IPS-18a (cell line): ENCODE data around the gene PTGR1.

Experiments
- H3K27ac ChIP-seq: one replicate; pipeline ENCODE4 v1.5.1; 2013; ENCODE audit warnings: low read length
- H3K27me3 ChIP-seq: one replicate; pipeline ENCODE4 v1.6.1; 2013; ENCODE audit warnings: mild to moderate bottlenecking, low read length; ENCODE audit not compliant: control insufficient read depth, insufficient read depth
- H3K36me3 ChIP-seq: one replicate; pipeline ENCODE4 v1.6.1; 2013; ENCODE audit warnings: low read depth, low read length; ENCODE audit not compliant: control insufficient read depth
- H3K4me1 ChIP-seq: one replicate; pipeline ENCODE4 v1.6.1; 2013; ENCODE audit warnings: low read depth, low read length; ENCODE audit not compliant: control insufficient read depth
- H3K4me3 ChIP-seq: one replicate; pipeline ENCODE4 v1.5.1; 2013; ENCODE audit warnings: low read length
- H3K9ac ChIP-seq: one replicate; pipeline ENCODE4 v1.6.1; 2013; ENCODE audit warnings: mild to moderate bottlenecking, low read length, moderate library complexity
- H3K9me3 ChIP-seq: one replicate; pipeline ENCODE4 v1.6.1; 2013; ENCODE audit warnings: low read depth, low read length; ENCODE audit not compliant: control insufficient read depth

The PTGR1 gene

DNA sequence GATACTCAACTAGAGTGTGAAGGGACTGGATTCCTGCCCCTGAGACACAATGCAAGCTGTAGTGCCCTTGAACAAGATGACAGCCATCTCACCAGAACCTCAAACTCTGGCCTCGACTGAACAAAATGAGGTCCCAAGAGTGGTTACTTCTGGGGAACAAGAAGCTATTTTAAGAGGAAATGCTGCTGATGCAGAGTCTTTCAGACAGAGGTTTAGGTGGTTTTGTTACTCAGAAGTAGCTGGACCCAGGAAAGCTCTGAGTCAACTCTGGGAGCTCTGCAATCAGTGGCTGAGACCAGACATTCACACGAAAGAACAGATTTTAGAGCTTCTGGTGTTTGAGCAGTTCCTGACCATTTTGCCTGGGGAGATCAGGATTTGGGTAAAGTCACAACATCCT is 72.1 kb downstream of the PTGR1 start:
- Histone ChIP-seq H3K9me3 (no peaks in the 10 kb centered on the region), H3K27ac (peak overlapping the region; percentile 51), H3K9ac (no peak overlapping the region), H3K36me3 (peaks cover 20% of the 10 kb centered on the region), H3K27me3 (no peaks in the 10 kb centered on the region), H3K4me1 (peaks cover 46% of the 10 kb centered on the region), H3K4me3 (no peak overlapping the region)

DNA sequence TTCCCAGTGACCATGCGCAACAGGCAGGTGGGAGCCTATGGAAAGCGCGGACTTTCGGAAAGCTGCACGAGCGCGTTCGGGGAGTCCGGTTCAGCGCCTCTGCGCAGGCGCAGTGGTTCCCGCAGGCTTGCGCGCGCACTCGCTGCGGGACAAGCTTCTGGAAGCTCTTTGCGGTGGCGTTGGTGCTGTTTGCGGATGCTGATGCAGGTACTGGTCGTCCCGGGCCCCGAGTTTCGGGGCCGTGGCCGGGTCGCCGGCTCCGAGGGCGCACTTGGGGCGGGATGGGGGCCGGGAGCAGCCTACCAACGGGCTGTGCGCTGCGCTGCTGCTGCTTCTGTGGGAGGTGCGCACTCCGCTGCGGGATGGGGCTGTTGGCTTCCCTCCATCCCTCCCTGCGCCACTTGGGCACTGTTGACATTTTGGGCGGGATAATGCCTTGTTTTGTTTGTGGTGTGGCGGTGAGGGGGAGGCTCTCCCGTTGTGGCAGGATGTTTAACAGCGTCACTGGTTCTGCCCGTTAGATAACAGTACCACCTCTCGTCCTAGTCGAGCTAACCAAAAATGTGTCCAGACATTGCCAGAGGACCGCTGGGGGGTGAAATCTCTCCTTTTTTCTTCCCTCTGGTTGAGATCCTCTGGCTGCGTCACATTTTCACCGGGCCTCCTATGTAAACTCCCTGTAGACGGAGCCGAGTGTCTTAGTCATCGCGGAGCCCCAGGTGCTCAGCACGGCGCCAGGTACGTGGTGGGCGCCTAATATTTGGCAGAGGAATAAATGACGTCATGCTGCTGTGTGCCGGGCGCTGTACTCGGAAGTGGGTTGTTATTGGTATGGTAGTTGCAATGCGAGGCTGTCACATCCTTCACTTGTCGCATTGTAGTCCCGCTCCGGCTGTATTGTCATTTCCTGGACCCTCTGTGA is 74.1 kb downstream of the PTGR1 start, which contains the start of gene ZNF483:
Gene ZNF483 (plus strand): TSS at position 124 of the 922 bp plus-strand sequence. CDS start 2,217 bp downstream, outside the sequence.
- H3K27me3 ChIP-seq, result no peaks in the 10 kb centered on the region
- peak within 1 kb of the TSS; percentile 70 for H3K4me3 ChIP-seq
- H3K9me3 ChIP-seq, result no peaks in the 10 kb centered on the region
- H3K9ac ChIP-seq, result peak within 1 kb of the TSS; percentile 63
- no peak within 1 kb of the TSS for H3K27ac ChIP-seq
- H3K36me3 ChIP-seq, result peaks cover 13% of the 10 kb centered on the region
- H3K4me1 ChIP-seq, result peaks cover 44% of the 10 kb centered on the region

DNA sequence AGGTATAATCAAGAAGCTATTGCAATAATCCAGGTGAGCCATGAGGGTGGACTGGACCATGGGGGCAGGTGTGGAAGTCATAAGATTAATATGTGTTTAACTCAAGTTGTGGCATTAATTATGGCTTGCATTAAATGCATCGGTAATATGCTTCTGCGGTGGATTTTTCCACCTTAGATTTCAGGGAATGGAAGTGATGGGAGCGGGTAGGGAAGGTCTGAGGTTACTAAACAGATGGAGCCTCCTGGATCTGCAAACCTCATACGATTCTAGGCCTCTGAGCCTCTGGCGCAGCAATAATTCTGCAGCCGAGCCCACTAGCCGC is 74.8 kb downstream of the PTGR1 start:
- peaks cover 38% of the 10 kb centered on the region for H3K4me1 ChIP-seq
- no peaks in the 10 kb centered on the region for H3K9me3 ChIP-seq
- H3K9ac ChIP-seq, result no peak overlapping the region
- peak overlapping the region; percentile 70 for H3K4me3 ChIP-seq
- H3K27me3 ChIP-seq, result no peaks in the 10 kb centered on the region
- no peak overlapping the region for H3K27ac ChIP-seq
- H3K36me3 ChIP-seq, result peaks cover 10% of the 10 kb centered on the region

DNA sequence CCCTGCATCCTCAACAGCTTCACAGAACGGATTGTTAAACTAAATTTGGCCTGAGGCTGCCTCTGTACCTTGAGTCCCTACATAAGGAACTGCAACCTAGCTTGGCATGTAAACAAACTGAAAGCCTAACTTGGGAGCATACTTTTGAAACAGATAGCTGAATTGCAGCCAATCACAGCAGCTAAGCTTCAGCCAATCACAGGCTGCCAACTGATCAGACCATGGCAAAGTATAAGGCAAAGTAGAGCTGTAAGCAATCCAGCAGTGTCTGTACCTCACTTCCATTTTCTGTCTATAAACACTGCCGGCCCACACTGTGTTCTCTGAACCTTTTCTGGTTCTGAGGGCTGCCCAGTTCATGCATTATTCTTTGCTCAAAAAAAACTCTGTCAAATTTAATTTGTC is 83.4 kb downstream of the PTGR1 start:
- Histone ChIP-seq H3K27ac (no peak overlapping the region), H3K4me3 (no peak overlapping the region), H3K4me1 (peaks cover 5% of the 10 kb centered on the region), H3K27me3 (no peaks in the 10 kb centered on the region), H3K9me3 (no peaks in the 10 kb centered on the region), H3K9ac (no peak overlapping the region), H3K36me3 (no peaks in the 10 kb centered on the region)

DNA sequence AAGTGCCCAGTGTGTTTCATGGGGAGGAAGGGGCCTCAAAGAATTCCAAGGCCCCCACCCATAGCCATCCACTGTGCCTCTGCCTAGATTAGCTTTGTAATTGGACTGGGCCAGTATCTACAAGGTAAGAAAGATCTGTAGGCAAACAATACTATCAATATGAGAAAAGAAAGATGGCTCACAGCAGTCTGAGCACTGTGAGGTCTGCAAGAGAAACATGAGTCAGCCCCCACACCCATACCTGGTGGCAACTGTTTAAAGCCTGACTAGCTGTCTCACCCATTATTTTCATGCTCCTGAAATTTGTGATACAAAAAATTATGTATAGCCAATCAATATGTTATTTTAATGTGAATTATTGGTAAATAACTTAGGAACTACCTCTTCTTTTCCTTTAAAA is 84.5 kb downstream of the PTGR1 start:
- Histone ChIP-seq H3K9me3 (peaks cover 3% of the 10 kb centered on the region), H3K27me3 (no peaks in the 10 kb centered on the region), H3K9ac (no peak overlapping the region), H3K4me1 (peaks cover 5% of the 10 kb centered on the region), H3K27ac (no peak overlapping the region), H3K36me3 (no peaks in the 10 kb centered on the region), H3K4me3 (no peak overlapping the region)
